HG03354 (cell line): Measurements from ENCODE around the gene PDAP1.
A peak's percentile ranks its signal among the peaks of the same experiment; 100 is the strongest.
"Not testable (repeated sequence)": the region's sequence is repeated elsewhere in the genome, so short reads cannot be mapped to it uniquely, and the experiment has no call there.

Experiments
- ATAC-seq: cut with Tn5 transposase; IDR thresholded peaks from one replicate; pipeline ENCODE4 v1.9.1; 2021; ENCODE audit warnings: mild to moderate bottlenecking; ENCODE audit not compliant: unreplicated experiment, poor library complexity, severe bottlenecking

Gene PDAP1

GRCh38 chr7:99380823-99381663 is 27.4 kb downstream of the PDAP1 start:
- peak; percentile 84 for ATAC-seq

DNA sequence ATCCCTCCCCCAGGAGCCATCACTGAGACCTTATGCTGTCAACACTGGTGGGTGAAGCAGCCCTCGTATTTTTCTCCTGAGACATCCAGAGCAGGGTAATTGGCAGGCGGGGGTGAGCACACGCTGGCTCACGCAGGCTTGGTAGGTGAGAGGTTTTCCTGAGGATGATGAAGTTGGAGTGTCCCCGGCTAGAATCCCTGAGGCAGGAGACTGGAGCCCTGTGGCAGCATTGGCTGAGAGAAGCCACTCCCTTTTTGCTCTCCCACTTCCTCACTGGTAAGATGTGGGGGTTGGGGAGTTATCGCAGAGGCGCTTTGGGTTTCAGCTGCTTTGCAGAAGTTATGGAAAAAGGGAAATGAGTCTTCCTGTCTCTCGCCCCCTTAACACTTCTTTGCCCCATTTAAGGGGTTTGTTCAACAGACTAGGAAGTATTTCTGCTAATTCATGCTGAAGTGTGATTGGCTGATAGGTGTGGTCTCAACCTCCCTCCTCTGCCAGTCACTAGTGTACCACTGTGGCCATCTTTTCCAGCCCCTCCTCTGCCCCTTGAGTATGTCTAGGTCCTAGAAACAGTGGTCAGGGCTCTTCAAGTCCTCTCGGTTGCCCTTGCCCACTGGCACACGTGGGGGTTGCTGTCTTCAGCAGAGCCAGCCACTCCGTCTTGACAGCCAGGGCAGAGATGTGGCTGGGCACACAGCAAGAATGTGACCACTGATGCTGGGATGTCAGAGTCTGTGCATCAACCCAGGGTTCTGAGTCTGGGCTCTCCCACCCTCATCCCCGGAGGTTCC is 28.2 kb downstream of the PDAP1 start:
- peak; percentile 30 for ATAC-seq

GRCh38 chr7:99379693-99380031 is 28.7 kb downstream of the PDAP1 start:
- not testable (repeated sequence) for ATAC-seq

DNA sequence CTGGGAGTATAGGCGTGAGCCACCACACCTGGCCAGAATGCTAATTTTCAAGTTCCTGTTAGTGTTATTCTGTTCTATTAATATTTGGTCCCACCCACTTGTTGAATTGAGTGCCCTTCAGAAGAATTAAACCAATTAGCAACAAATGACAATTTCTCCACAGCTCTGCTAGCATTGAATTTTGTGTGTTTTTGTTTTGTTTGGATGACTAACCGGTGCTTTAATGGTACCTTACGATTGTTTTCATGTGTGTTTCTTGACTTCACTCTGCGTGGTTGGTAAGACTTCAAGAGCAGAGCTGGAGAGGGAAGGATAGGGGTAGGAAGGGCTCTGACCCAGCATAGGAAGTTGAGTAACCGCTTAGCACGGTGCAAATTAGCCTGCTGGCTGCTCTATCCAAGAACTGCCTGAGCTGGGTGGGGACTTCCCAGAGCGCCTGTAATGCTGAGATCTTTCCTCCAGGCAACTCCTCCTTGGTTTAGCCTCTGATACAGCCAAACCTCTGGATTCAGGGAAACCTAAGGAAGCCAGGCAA is 29.3 kb downstream of the PDAP1 start:
- ATAC-seq: no peak

- peak; percentile 52 for ATAC-seq
Measured at GRCh38 chr7:99375070-99375807, 33.2 kb downstream of the PDAP1 start.

GRCh38 chr7:99374111-99375064 is 34.0 kb downstream of the PDAP1 start, which contains the start of gene ARPC1B:
Gene ARPC1B, plus strand, starts transcription at chr7:99374730. Its CDS starts 10,985 bp downstream, at chr7:99385715.
- ATAC-seq: peak; percentile 68

DNA sequence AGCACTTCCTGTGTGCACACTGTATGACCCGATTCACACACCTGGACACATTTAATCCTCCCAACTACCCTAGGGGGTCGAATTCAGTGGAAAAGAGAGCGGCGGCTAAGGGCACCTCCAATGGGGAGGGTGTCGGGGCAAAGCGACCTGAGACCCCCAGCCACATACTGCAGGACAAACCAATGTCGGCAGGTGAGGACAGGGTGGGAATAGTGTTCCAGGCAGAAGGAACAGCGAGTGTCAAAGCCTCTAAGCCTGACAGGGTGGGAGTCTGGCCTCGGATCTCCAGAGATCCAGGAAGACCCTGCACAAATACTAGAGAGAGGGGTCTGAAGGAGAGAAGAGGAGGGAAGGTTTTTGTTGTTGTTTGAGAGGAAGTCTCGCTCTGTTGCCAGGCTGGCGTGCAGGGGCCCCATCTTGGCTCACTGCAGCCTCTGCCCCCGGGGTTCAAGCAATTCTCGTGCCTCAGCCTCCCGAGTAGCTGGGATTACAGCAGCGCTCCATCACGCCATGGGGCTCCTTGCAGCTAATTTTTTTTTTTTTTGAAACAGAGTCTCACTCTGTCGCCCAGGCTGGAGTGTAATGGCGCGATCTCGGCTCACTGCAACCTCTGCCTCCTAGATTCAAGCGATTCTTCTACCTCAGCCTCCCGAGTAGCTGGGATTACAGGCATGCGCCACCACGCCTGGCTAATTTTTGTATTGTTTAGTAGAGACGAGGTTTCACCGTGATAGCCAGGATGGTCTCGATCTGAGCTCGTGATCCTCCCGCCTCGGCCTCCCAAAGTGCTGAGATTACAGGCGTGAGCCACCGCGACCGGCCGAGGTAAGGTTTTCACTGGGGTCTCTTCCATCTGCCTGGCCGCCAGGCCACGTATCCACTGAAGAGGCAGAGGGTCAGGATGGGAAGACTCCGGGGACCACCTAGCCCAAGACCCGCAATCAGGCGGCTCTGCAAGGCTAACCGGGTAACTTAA is 35.0 kb downstream of the PDAP1 start:
- ATAC-seq: no peak

DNA sequence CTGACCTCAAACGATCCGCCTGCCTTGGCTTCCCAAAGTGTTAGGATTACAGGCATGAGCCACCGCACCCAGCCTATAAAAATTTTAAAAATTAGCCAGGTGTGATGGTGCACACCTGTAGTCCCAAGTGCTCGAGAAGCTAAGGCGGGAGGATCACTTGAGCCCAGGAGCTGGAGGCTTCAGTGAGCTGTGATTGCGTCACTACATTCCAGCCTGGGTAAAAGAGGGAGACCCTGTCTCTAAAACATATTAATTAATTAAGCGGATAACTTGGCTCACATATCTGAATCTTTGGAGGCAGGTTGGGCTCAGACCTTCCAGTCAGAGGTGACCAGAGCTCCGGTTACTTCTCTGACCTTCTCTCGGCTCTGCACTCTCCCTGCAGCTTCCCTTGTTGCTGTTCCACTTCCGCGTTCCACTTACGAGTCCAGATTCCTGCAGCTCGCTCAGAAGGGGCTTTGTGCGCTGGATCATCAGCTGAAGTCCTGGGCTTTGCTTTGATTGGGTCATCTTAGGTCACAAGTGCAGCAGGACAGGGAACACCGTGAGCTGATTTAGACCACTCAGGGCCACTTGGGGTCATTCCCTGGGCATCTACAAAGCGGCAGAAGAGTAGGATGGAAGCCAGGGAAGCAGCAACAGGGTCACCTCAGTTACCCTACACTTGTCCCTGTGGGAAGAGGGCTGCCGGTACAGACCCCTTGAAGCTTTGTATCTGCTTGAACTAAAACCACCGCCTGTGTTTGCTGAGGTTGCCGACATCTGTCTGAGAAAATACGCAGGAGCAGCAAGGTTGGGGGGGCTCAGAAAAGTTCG is 35.9 kb downstream of the PDAP1 start:
- ATAC-seq: no peak

DNA sequence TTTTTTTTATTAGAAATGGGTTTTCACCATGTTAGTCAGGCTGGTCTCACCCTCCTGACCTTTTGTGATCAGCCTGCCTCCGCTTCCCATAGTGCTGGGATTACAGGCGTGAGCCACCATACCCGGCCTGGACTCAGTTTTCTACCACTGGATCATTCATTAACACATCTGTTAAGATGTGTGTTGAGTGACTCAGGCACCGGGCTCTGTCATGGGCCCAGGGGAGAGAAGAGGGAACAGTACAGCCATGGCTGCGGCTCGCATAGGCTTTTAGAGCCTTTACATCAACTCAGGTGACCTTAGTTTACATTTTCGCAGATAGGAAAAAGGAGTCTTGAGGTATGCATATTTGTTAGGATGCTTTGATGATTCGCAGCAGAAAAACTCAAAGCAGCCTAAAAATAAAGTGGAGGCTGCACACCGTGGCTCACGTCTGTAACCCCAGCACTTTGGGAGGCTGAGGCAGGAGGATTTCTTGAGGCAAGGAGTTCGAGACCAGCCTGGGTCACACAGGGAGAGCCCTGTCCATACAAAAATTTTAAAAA is 36.9 kb downstream of the PDAP1 start:
- no peak for ATAC-seq

DNA sequence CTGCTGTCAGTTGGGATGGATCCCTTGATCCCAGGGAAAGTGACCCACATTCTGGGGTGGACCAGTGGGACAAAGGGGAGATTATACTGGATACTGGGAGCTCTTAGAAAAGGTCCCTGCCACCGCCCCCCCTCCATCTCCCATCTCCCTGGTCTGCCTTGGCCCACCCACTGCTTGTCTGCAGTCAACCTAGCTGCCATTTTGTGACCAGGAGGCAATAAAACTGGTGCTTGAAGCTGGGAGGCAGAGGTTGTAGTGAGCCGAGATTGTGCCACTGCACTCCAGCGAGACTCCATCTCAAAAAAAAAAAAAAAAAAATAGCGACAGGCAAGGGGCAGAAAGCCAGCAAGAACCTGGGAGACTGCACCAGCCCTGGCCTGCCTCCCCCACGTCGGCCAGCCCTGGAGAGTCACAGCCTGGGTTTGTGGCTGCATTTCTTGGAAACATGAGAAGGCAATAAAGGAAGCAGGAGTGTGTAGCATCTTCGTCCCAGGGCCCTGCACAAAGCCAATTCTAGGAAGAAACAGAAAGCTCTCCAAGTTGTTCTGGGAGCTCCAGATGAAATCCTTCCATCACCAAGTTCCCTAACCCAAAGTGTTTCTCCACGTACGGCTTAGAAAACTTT is 38.5 kb downstream of the PDAP1 start:
- no peak for ATAC-seq

- no peak for ATAC-seq
Measured at GRCh38 chr7:99368750-99369389, 39.5 kb downstream of the PDAP1 start.

DNA sequence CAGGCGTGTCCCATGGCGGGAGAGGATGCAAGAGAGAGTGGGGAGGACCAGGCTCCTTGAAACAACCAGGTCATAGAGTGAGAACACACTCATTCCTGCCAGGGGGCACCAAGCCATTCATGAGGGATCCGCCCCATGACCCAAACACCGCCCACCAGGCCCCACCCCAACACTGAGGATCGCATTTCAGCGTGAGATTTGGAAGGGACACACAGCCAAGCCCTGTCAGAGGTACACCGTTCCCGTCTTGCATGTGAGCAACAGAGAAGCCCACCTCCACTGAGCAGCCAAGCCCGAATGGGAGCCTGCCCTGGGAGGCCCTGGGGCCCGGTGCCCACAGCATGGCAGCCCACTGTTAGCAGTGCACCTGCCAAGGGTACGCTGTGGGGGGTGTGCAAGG is 41.8 kb downstream of the PDAP1 start:
- ATAC-seq: no peak

GRCh38 chr7:99365318-99366141 is 42.9 kb downstream of the PDAP1 start:
- ATAC-seq: no peak

DNA sequence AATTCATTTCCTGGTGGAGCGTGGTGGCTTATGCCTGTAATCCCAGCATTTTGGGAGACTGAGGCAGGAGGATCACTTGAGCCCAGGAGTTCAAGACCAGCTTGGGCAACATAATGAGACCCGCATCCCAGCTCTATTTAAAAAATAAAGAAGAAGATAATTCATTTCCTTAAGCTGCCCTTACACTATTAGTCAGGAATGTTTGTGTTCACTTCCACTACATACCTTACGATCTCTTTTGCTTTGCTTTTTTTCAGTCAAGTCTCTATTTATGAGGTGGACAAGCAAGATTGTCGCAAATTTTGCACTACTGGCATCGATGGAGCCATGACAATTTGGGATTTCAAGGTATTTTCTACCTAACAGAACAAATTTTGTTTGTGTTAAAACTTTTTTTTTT is 45.1 kb downstream of the PDAP1 start:
- no peak for ATAC-seq

DNA sequence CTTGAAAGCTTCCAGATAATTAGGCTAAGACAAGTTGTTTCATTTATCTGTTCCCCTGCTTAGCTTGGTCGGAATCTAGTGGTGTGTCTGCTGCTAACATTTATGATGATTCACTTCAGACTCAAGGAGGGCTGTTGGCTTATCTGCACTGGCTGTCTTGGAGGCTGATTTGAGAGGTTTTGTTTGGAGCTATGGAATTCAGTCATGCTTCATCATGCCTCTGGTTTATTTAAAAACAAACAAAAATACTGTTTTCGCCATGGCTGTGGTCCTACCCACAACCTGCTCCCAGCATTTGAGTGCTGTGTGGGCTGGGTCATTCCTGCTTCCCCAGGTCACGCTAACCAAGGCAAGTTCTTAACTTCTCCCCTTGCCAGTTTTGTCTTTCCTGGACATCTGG is 45.6 kb downstream of the PDAP1 start:
- no peak for ATAC-seq
